GM23248 (cell line): ENCODE data around the gene ALX3.

Experiments used
- EZH2 ChIP-seq: fragments of 200-600 bp; sonication (generic); IDR thresholded peaks from 2 replicates; pipeline ENCODE4 v1.6.1; 2018; ENCODE audit warnings: antibody characterized with exemption, mild to moderate bottlenecking; ENCODE audit not compliant: insufficient read depth, poor library complexity, severe bottlenecking
- EZH2phosphoT487 ChIP-seq: fragments of 200-600 bp; sonication (generic); IDR thresholded peaks from 2 replicates; pipeline ENCODE4 v1.6.1; 2018; ENCODE audit warnings: antibody characterized with exemption, moderate library complexity, mild to moderate bottlenecking, low read depth; ENCODE audit not compliant: insufficient read depth

DNA sequence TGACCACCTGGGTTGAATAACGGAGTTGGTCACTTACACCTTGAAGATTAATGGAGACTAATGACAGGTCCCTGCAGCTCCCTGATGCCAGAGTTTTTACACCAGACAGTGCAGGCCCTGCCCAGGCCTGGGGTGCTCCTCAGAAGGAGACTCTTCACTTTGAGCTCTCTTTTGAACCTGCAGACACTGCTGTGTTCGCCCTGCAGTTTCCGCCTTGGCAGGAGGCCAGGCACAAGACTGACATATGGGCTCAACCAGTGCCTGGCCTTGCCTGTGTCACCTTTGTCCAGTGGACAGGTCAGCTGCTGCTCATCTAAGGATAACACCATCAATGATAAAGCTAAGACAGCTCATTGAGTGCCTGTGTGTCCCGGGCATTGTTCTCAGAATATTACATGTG, 30.8 kb downstream of the ALX3 start:
- no peak for TF ChIP-seq EZH2
- TF ChIP-seq EZH2phosphoT487: no peak
